ENCODE results near the gene NCKAP5. TPM values are rescaled to one million over a fixed set of nuclear protein-coding genes. Genes with fewer than 3 reads are reported as not detected.

The NCKAP5 gene
- total RNA-seq, 2 donors from 2014 or later = not detected

GRCh38 chr2:132734961-132735360, 833.3 kb downstream of the NCKAP5 start:
- Mint-ChIP-seq H3K4me3 (no peak overlapping the region), H3K36me3 (ENCODE audit: low read depth) (no peaks in the 10 kb centered on the region), H3K27ac (no peak overlapping the region), H3K4me1 (no peaks in the 10 kb centered on the region), H3K27me3 (no peaks in the 10 kb centered on the region)
- ATAC-seq (no peak), DNase-seq (no peak)
- no peaks in the 10 kb centered on the region for H3K9me3 ChIP-seq (ENCODE audit: control insufficient read depth, low read length, poor library complexity, severe bottlenecking)

- no peaks in the 10 kb centered on the region for H3K4me1 Mint-ChIP-seq
- no peaks in the 10 kb centered on the region for H3K36me3 Mint-ChIP-seq (ENCODE audit: low read depth)
- no peak for ATAC-seq
- H3K4me3 Mint-ChIP-seq = no peak overlapping the region
- no peaks in the 10 kb centered on the region for H3K9me3 ChIP-seq (ENCODE audit: control insufficient read depth, low read length, poor library complexity, severe bottlenecking)
- no peak for DNase-seq
- no peak overlapping the region for H3K27ac Mint-ChIP-seq
- H3K27me3 Mint-ChIP-seq = no peaks in the 10 kb centered on the region
Observed at GRCh38 chr2:132733094-132733493, 835.2 kb downstream of the NCKAP5 start.

DNA sequence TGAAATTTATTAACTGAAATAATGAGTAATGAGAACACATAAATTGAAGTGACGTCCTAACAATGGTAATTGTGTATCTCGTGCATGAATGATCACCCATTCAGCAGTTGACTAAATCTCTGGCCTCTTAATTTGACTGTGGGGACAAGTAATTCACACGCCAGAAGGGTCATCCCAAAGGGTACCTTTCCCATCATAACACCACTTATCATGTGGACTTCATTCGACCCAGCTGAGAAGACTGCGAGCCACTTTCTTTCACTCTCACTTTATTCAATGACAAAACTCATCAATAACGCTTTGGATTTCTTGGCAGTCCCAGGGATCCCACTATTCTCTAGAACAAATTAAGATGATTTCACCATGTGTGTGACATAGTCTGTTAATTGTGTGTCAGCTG, 835.6 kb downstream of the NCKAP5 start:
- ATAC-seq (no peak), DNase-seq (no peak)
- Mint-ChIP-seq H3K36me3 (ENCODE audit: low read depth) (no peaks in the 10 kb centered on the region), H3K4me3 (no peak overlapping the region), H3K4me1 (no peaks in the 10 kb centered on the region), H3K27ac (no peak overlapping the region), H3K27me3 (no peaks in the 10 kb centered on the region)
- H3K9me3 ChIP-seq (ENCODE audit: control insufficient read depth, low read length, poor library complexity, severe bottlenecking) = no peaks in the 10 kb centered on the region

GRCh38 chr2:132731441-132731840, 836.8 kb downstream of the NCKAP5 start:
- Mint-ChIP-seq H3K4me3 (no peak overlapping the region), H3K36me3 (ENCODE audit: low read depth) (no peaks in the 10 kb centered on the region), H3K4me1 (no peaks in the 10 kb centered on the region), H3K27ac (no peak overlapping the region), H3K27me3 (no peaks in the 10 kb centered on the region)
- H3K9me3 ChIP-seq (ENCODE audit: control insufficient read depth, low read length, poor library complexity, severe bottlenecking) = no peaks in the 10 kb centered on the region
- ATAC-seq (no peak), DNase-seq (no peak)

DNA sequence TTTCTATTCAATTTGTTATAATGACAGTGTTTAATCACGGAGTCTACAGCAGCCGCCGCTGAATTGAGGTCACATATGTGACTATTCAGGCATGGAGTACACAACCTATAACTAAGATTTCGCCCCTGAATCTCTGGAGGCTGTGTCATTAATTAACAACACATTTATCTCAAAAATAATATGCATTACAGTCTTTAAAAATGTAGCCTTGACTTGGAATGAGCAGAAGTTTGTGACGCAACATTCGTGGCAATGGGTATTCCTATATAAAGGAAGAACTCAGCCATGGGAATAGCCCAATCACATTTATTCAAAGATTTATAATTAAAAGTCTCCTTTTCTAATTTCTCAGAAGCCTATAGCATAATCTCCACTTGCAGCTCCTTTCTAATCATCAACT, 837.7 kb downstream of the NCKAP5 start:
- DNase-seq = no peak

GRCh38 chr2:132729522-132729921, 838.7 kb downstream of the NCKAP5 start:
- Mint-ChIP-seq H3K36me3 (ENCODE audit: low read depth) (no peaks in the 10 kb centered on the region), H3K27ac (no peak overlapping the region), H3K27me3 (no peaks in the 10 kb centered on the region), H3K4me3 (no peak overlapping the region), H3K4me1 (no peaks in the 10 kb centered on the region)
- DNase-seq = no peak
- no peaks in the 10 kb centered on the region for H3K9me3 ChIP-seq (ENCODE audit: control insufficient read depth, low read length, poor library complexity, severe bottlenecking)
- ATAC-seq = no peak

More for the DNA sequence above, 837.7 kb downstream of the NCKAP5 start:
- H3K4me3 Mint-ChIP-seq = no peak overlapping the region
- no peaks in the 10 kb centered on the region for H3K9me3 ChIP-seq (ENCODE audit: control insufficient read depth, low read length, poor library complexity, severe bottlenecking)
- H3K27ac Mint-ChIP-seq = no peak overlapping the region
- no peaks in the 10 kb centered on the region for H3K27me3 Mint-ChIP-seq
- H3K4me1 Mint-ChIP-seq = no peaks in the 10 kb centered on the region
- no peak for ATAC-seq
- H3K36me3 Mint-ChIP-seq (ENCODE audit: low read depth) = no peaks in the 10 kb centered on the region

DNA sequence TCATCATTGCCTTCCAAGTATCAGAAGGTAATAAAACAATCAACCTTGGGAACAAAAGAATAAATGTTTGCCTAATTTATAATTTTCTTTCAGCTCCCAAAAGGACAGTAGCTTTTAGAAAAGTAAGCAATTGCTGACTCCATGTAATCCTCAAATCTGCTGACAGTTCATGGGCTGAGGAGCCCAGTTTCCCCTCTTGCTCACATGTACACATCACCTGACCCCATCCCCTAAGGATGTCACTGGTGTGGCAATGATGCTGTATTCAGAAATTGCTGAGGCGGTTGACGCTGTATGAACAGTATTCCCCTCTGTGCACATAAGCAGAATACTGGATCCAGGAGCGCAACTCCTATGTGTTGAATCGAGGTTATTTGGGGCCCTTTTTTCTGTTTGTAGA, 842.1 kb downstream of the NCKAP5 start:
- no peak overlapping the region for H3K27ac Mint-ChIP-seq
- H3K27me3 Mint-ChIP-seq = no peaks in the 10 kb centered on the region
- no peaks in the 10 kb centered on the region for H3K4me1 Mint-ChIP-seq
- H3K9me3 ChIP-seq (ENCODE audit: control insufficient read depth, low read length, poor library complexity, severe bottlenecking) = no peaks in the 10 kb centered on the region
- ATAC-seq (no peak), DNase-seq (no peak)
- no peaks in the 10 kb centered on the region for H3K36me3 Mint-ChIP-seq (ENCODE audit: low read depth)
- no peak overlapping the region for H3K4me3 Mint-ChIP-seq

DNA sequence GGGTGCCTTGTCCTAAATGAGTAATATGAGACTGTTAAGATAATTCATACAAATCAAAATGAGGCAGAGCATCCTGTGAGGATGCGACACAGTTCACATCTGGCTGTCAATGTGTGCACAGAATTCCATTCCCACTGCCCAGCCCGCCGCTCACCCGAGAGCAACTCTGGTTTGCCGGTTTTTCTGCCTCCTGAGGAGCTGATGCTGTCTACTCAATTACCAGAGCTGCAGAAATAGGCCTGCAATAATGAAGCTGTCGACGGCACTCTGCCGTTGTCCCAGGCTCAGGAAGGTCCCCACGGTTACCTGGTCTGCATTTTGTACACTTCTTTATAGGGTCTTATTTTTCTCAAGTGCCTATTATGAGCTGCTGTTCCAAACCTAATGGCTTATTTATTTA, 842.5 kb downstream of the NCKAP5 start:
- DNase-seq (no peak), ATAC-seq (no peak)
- no peaks in the 10 kb centered on the region for H3K4me1 Mint-ChIP-seq
- no peak overlapping the region for H3K27ac Mint-ChIP-seq
- H3K27me3 Mint-ChIP-seq = no peaks in the 10 kb centered on the region
- no peak overlapping the region for H3K4me3 Mint-ChIP-seq
- H3K9me3 ChIP-seq (ENCODE audit: control insufficient read depth, low read length, poor library complexity, severe bottlenecking) = no peaks in the 10 kb centered on the region
- no peaks in the 10 kb centered on the region for H3K36me3 Mint-ChIP-seq (ENCODE audit: low read depth)

DNA sequence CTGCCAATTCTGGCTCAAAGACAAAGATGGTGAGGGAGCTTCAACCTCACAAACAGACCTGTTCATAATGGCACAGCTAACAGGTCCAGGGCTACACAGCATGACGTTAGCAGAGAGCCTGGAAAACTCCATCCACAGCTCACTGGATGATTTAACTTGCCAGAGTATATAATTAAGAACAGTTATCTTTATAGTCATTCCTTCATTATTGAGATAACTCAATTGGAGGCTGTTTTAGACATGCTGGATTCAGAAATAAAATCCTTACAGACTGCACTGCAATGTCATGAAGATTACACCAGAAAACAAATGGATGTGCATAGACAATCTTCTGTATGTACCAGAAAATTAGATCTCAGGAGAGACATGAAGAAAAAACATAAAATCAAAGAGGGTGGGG, 843.1 kb downstream of the NCKAP5 start:
- Mint-ChIP-seq H3K36me3 (ENCODE audit: low read depth) (no peaks in the 10 kb centered on the region), H3K4me1 (no peaks in the 10 kb centered on the region), H3K27me3 (no peaks in the 10 kb centered on the region), H3K27ac (no peak overlapping the region), H3K4me3 (no peak overlapping the region)
- DNase-seq (no peak), ATAC-seq (no peak)
- H3K9me3 ChIP-seq (ENCODE audit: control insufficient read depth, low read length, poor library complexity, severe bottlenecking) = no peaks in the 10 kb centered on the region

- H3K9me3 ChIP-seq (ENCODE audit: control insufficient read depth, low read length, poor library complexity, severe bottlenecking) = no peaks in the 10 kb centered on the region
- no peaks in the 10 kb centered on the region for H3K36me3 Mint-ChIP-seq (ENCODE audit: low read depth)
- H3K4me1 Mint-ChIP-seq = no peaks in the 10 kb centered on the region
- DNase-seq (no peak), ATAC-seq (no peak)
- H3K4me3 Mint-ChIP-seq = no peak overlapping the region
- no peaks in the 10 kb centered on the region for H3K27me3 Mint-ChIP-seq
- H3K27ac Mint-ChIP-seq = no peak overlapping the region
Observed at GRCh38 chr2:132721938-132722337, 846.3 kb downstream of the NCKAP5 start.

DNA sequence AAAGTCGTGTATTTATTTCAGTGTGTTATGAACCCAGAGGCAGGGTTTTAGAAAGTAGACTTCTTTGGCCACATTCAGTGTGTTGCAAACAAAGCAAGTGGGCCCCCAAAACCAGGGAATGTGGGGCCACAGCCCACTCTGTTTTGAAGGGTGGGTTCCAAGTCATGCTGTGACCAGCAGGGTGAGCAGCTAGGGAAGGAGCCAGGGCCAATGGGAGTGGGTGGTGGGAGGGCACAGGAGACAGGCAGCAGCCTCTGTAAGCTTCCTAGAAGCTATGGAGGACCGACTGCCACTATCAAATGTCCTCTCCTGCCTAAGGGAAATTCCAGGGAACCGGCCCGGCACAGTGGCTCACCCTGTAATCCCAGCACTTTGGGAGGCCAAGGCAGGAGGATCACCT, 847.9 kb downstream of the NCKAP5 start:
- Mint-ChIP-seq H3K27ac (no peak overlapping the region), H3K36me3 (ENCODE audit: low read depth) (no peaks in the 10 kb centered on the region), H3K4me1 (no peaks in the 10 kb centered on the region), H3K27me3 (no peaks in the 10 kb centered on the region), H3K4me3 (no peak overlapping the region)
- DNase-seq (no peak), ATAC-seq (no peak)
- no peaks in the 10 kb centered on the region for H3K9me3 ChIP-seq (ENCODE audit: control insufficient read depth, low read length, poor library complexity, severe bottlenecking)

GRCh38 chr2:132719480-132719879, 848.8 kb downstream of the NCKAP5 start:
- H3K9me3 ChIP-seq (ENCODE audit: control insufficient read depth, low read length, poor library complexity, severe bottlenecking) = no peaks in the 10 kb centered on the region
- Mint-ChIP-seq H3K4me1 (no peaks in the 10 kb centered on the region), H3K4me3 (no peak overlapping the region), H3K27ac (no peak overlapping the region), H3K36me3 (ENCODE audit: low read depth) (no peaks in the 10 kb centered on the region), H3K27me3 (no peaks in the 10 kb centered on the region)
- ATAC-seq = no peak
- no peak for DNase-seq

- Mint-ChIP-seq H3K27me3 (no peaks in the 10 kb centered on the region), H3K4me3 (no peak overlapping the region), H3K27ac (no peak overlapping the region), H3K4me1 (no peaks in the 10 kb centered on the region), H3K36me3 (ENCODE audit: low read depth) (no peaks in the 10 kb centered on the region)
- no peak for ATAC-seq
- no peak for DNase-seq
- no peaks in the 10 kb centered on the region for H3K9me3 ChIP-seq (ENCODE audit: control insufficient read depth, low read length, poor library complexity, severe bottlenecking)
Observed at GRCh38 chr2:132716954-132717353, 851.3 kb downstream of the NCKAP5 start.

GRCh38 chr2:132715386-132716351, 852.6 kb downstream of the NCKAP5 start:
- no peak overlapping the region for H3K4me3 Mint-ChIP-seq
- H3K9me3 ChIP-seq (ENCODE audit: control insufficient read depth, low read length, poor library complexity, severe bottlenecking) = no peaks in the 10 kb centered on the region
- DNase-seq = no peak
- H3K27ac Mint-ChIP-seq = no peak overlapping the region
- ATAC-seq = no peak
- H3K4me1 Mint-ChIP-seq = no peaks in the 10 kb centered on the region
- H3K27me3 Mint-ChIP-seq = no peaks in the 10 kb centered on the region
- no peaks in the 10 kb centered on the region for H3K36me3 Mint-ChIP-seq (ENCODE audit: low read depth)

All from T-helper 17 cell (primary cell).